Keratinocyte (primary cell): ENCODE measurements around the gene PTPN23. TPM values are rescaled to one million over a fixed set of nuclear protein-coding genes. Genes with fewer than 3 reads are reported as not detected.

Source experiments
- DNase-seq: peaks from one replicate; pipeline ENCODE4 v3.0.0-alpha.2; 2011; ENCODE audit warnings: low read depth, missing footprints, low spot score
- FAIRE-seq: peaks from 2 replicates; lab custom pipeline; 2011; peaks lifted over from hg19 to GRCh38; lab: Jason Lieb, UNC
- H2AFZ ChIP-seq: 2 replicates; pipeline ENCODE4 v1.6.0; 2012; ENCODE audit warnings: low read length, control low read depth, inconsistent platforms; ENCODE audit not compliant: control insufficient read depth
- H3K27ac ChIP-seq: 2 replicates; pipeline ENCODE4 v1.5.1; 2011; ENCODE audit warnings: low read length; ENCODE audit not compliant: control insufficient read depth, insufficient read depth
- H3K27me3 ChIP-seq: 3 replicates; pipeline ENCODE4 v1.6.0; 2011; ENCODE audit warnings: low read length; ENCODE audit not compliant: control insufficient read depth, insufficient read depth; ENCODE audit errors: extremely low read depth
- H3K36me3 ChIP-seq, 2 experiments: 2 replicates in 1 of 2; 3 replicates in 1 of 2; pipeline ENCODE4 v1.5.1; 2011; ENCODE audit warnings: low read length in 2 of 2, mild to moderate bottlenecking in 1 of 2; ENCODE audit not compliant: control insufficient read depth in 2 of 2, insufficient read depth in 2 of 2; ENCODE audit errors: extremely low read depth in 1 of 2
- H3K4me1 ChIP-seq: 3 replicates; pipeline ENCODE4 v1.5.1; 2011; ENCODE audit warnings: low read length; ENCODE audit not compliant: control insufficient read depth, insufficient read depth; ENCODE audit errors: extremely low read depth
- H3K4me2 ChIP-seq: 3 replicates; pipeline ENCODE4 v1.6.0; 2011; ENCODE audit warnings: low read depth, low read length; ENCODE audit not compliant: control insufficient read depth, insufficient read depth; ENCODE audit errors: extremely low read depth
- H3K4me3 ChIP-seq, 3 experiments: fragments of 200-600 bp in 1 of 3; sonication (generic) in 1 of 3; 2 replicates in 2 of 3; 3 replicates in 1 of 3; pipeline ENCODE4 v1.5.1; 2011 to 2016; ENCODE audit warnings: low read length in 3 of 3, mild to moderate bottlenecking in 3 of 3, control low read depth in 2 of 3, inconsistent platforms in 1 of 3, low read depth in 1 of 3, mixed read lengths in 1 of 3, mixed run types in 1 of 3, moderate library complexity in 1 of 3; ENCODE audit not compliant: control insufficient read depth in 2 of 3, insufficient read depth in 2 of 3; ENCODE audit errors: extremely low read depth in 1 of 3
- H3K79me2 ChIP-seq: 2 replicates; pipeline ENCODE4 v1.6.0; 2012; ENCODE audit warnings: low read length; ENCODE audit not compliant: control insufficient read depth, insufficient read depth
- H3K9ac ChIP-seq: 3 replicates; pipeline ENCODE4 v1.6.0; 2011; ENCODE audit warnings: low read length; ENCODE audit not compliant: control insufficient read depth, insufficient read depth; ENCODE audit errors: extremely low read depth
- H3K9me1 ChIP-seq: 3 replicates; pipeline ENCODE4 v1.6.0; 2011; ENCODE audit warnings: low read length; ENCODE audit not compliant: control insufficient read depth, insufficient read depth; ENCODE audit errors: extremely low read depth
- H3K9me3 ChIP-seq: 2 replicates; pipeline ENCODE4 v1.5.1; 2012; ENCODE audit warnings: low read depth, low read length; ENCODE audit not compliant: control insufficient read depth
- H4K20me1 ChIP-seq: 3 replicates; pipeline ENCODE4 v1.6.0; 2011; ENCODE audit warnings: low read length; ENCODE audit not compliant: control insufficient read depth, insufficient read depth; ENCODE audit errors: extremely low read depth
- CTCF ChIP-seq, 3 experiments: IDR thresholded peaks in 1 of 3; conservative IDR thresholded peaks in 1 of 3; optimal IDR thresholded peaks in 1 of 3; 2 replicates in 2 of 3; 3 replicates in 1 of 3; pipeline versions ENCODE3 to v1.5.1; 2011; ENCODE audit warnings: low read length in 3 of 3, mild to moderate bottlenecking in 3 of 3, moderate library complexity in 2 of 3, control low read depth in 1 of 3, inconsistent platforms in 1 of 3; ENCODE audit not compliant: insufficient read depth in 2 of 3; ENCODE audit errors: extremely low read depth in 1 of 3
- EZH2 ChIP-seq: IDR thresholded peaks from one replicate; pipeline ENCODE4 v1.6.1; 2012; ENCODE audit warnings: inconsistent platforms, mild to moderate bottlenecking, low read length, moderate library complexity
- dilution Hi-C: fragments of 300-500 bp; cut with MboI; formaldehyde crosslinking; loops from one replicate; pipeline ENCODE4 v1.7.0; 2020; ENCODE audit warnings: low sequenced_read_pairs; ENCODE audit not compliant: extremely low pct_ligation_motif_present
- polyA plus RNA-seq, 5 experiments: library from polyadenylated mRNA; depleted of rRNA in 3 of 5; stranded (reverse) in 3 of 5; stranded (forward) in 1 of 5; unstranded in 1 of 5; fragments of >200 nt; gene quantifications; 1 replicate in 1 of 5; 2 replicates in 3 of 5; 3 replicates in 1 of 5; pipeline versions ENCODE4 v1.2.1 to v1.2.3, GENCODE V29; 2011 to 2012; ENCODE audit warnings: missing spikeins in 2 of 5, low read depth in 1 of 5, low replicate concordance in 1 of 5

Gene PTPN23
- polyA plus RNA-seq, 1 donor (not counting 4 experiments of a cell fraction or from before 2014, with no cell fraction given) = 1.3 TPM

GRCh38 chr3:47443611-47443995 is 62.8 kb downstream of the PTPN23 start:
- Histone ChIP-seq H3K36me3 (peaks cover 4 to 18% of the 10 kb centered on the region in 2 experiments), H4K20me1 (no peaks in the 10 kb centered on the region), H3K9me3 (no peaks in the 10 kb centered on the region), H3K27ac (peak overlapping the region; percentile 97), H3K79me2 (peaks cover 30% of the 10 kb centered on the region), H3K4me1 (peaks cover 22% of the 10 kb centered on the region), H3K9ac (peak overlapping the region; percentile 79), H3K4me3 (peak overlapping the region in 2 of 3 experiments; percentile 72), H2AFZ (peak overlapping the region; percentile 10), H3K27me3 (no peaks in the 10 kb centered on the region), H3K9me1 (no peaks in the 10 kb centered on the region), H3K4me2 (peak overlapping the region; percentile 99)
- no peak for TF ChIP-seq CTCF (optimal IDR thresholded peaks at IDR 0.05 in 1 of 3, IDR thresholded peaks at IDR 0.05 in 1 of 3, conservative IDR thresholded peaks at IDR 0.05 in 1 of 3; ENCODE audit: extremely low read depth in 1 of 3, insufficient read depth in 2 of 3, low read length in 3 of 3)
- TF ChIP-seq EZH2 = no peak
- FAIRE-seq = peak; percentile 69
- dilution Hi-C loops = no loop called here
- DNase-seq = no peak

- peak; percentile 96 for FAIRE-seq
Measured at GRCh38 chr3:47444103-47444502, 63.3 kb downstream of the PTPN23 start.

More at GRCh38 chr3:47444103-47444502, 63.3 kb downstream of the PTPN23 start:
- peaks cover 32% of the 10 kb centered on the region for H3K79me2 ChIP-seq
- no peaks in the 10 kb centered on the region for H4K20me1 ChIP-seq
- peaks cover 4 to 18% of the 10 kb centered on the region in 2 experiments for H3K36me3 ChIP-seq
- H3K4me1 ChIP-seq = peaks cover 22% of the 10 kb centered on the region
- H3K9me3 ChIP-seq = no peaks in the 10 kb centered on the region
- no peaks in the 10 kb centered on the region for H3K9me1 ChIP-seq
- H3K9ac ChIP-seq = peak overlapping the region; percentile 79
- TF ChIP-seq EZH2 = no peak
- TF ChIP-seq CTCF (optimal IDR thresholded peaks at IDR 0.05 in 1 of 3, IDR thresholded peaks at IDR 0.05 in 1 of 3, conservative IDR thresholded peaks at IDR 0.05 in 1 of 3; ENCODE audit: extremely low read depth in 1 of 3, insufficient read depth in 2 of 3, low read length in 3 of 3) = no peak
- peak; percentile 54 for DNase-seq
- peak overlapping the region; percentile 99 for H3K4me2 ChIP-seq
- peak overlapping the region; percentile 97 for H3K27ac ChIP-seq
- H3K4me3 ChIP-seq = peak overlapping the region in 2 of 3 experiments; percentile 72
- dilution Hi-C loops = no loop called here
- no peaks in the 10 kb centered on the region for H3K27me3 ChIP-seq
- H2AFZ ChIP-seq = peak overlapping the region; percentile 10
